H54 (cell line): Measurements from ENCODE around the gene SLC51B.
"Not testable (repeated sequence)": the region's sequence is repeated elsewhere in the genome, so short reads cannot be mapped to it uniquely, and the experiment has no call there.

ENCODE experiments used
- DNase-seq: peaks from one replicate; pipeline ENCODE4 v3.0.0; 2011; ENCODE audit warnings: low spot score, mixed read lengths; ENCODE audit not compliant: insufficient read length
- FAIRE-seq: peaks from 3 replicates; lab custom pipeline; 2011; peaks lifted over from hg19 to GRCh38; lab: Jason Lieb, UNC
- POLR2A ChIP-seq: IDR thresholded peaks from 2 replicates; pipeline ENCODE4 v1.6.1; 2011; ENCODE audit warnings: low read depth, mild to moderate bottlenecking, low read length

Gene SLC51B

GRCh38 chr15:65091946-65092770 is 47.0 kb downstream of the SLC51B start:
- no peak for TF ChIP-seq POLR2A
- FAIRE-seq (no peak), DNase-seq (no peak)

DNA sequence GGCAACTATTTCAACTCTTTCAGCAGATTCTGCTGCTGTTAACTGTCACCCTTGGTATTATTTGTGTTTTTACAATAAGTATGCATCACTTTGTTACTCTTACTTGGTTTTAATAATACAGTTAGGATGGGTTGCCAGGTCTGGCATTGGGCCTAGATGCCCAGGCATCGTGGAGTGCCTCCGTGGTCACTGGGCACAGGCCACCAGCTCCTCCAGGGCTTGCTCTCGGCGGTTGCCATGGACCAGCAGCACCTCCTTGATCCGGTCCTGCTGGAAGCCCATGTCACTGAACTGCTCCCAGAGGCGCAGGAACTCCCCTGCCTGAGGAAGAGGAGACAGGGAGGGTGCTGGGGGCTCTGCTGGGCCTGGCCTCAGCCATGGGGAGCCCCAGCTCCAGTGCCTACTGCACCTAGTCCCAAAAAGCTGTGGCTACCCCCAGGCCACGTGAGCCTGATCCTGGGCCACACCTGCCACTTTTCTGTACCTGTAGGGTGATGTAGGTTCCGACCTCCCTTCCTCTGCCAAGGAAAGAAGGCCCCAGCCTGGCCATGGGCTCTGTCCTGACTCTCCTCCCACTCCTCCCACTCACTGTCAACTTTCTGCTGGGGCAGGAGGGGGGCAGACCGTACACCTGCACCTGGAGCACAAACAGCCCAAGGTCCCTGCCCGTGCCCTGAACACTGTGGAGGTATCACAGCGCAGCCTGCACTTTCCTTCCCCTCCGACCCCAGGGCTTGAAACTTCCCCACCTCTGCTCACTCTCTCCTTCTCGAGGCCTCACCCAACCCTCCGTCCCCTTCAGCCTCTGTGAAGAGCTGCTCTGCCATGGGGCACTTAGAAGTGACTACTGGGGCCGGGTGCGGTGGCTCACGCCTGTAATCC is 48.0 kb downstream of the SLC51B start:
- FAIRE-seq = no peak
- no peak for DNase-seq
- no peak for TF ChIP-seq POLR2A

- not testable (repeated sequence) for FAIRE-seq, DNase-seq
These were observed 48.6 kb downstream of the SLC51B start for GRCh38 chr15:65093793-65094170.

DNA sequence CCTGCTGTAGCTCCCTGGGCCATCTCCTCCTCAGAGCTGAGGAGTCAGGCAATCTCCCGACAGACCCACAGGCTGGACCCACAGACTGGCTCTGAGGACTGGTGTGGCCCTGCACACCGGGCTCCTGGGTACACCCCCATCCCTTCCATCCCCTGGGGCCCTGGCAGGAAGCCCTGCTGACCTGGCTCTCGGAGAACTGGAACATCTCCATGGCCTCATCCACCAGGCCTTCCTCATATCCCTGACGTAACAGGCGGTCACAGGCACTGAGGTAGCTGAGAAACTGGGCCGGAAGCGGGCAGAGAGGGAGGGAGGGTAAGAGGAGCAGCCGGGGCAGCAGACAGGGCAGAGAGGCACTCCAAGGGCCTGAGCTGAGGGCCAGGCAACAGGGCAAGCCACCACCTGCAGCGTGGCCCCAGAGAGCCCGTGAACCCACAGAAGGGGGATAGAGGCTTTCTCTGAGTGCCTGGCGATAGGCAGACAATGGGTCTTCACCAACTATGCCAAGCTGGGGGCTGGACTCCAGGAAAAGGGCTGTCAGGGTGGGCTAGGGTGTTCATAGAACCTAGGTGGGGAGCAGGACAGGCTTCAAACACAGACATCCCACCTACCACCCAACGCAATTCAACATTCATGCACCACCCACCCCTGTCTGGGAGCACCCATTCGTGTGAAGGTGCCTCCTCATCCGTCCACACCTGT is 49.3 kb downstream of the SLC51B start:
- no peak for TF ChIP-seq POLR2A
- FAIRE-seq = no peak
- DNase-seq = no peak

- DNase-seq = no peak
- FAIRE-seq = no peak
- no peak for TF ChIP-seq POLR2A
These were observed 50.0 kb downstream of the SLC51B start for GRCh38 chr15:65095011-65095746.

- DNase-seq (no peak), FAIRE-seq (no peak)
- TF ChIP-seq POLR2A = no peak
These were observed 50.5 kb downstream of the SLC51B start for GRCh38 chr15:65095747-65096104.

DNA sequence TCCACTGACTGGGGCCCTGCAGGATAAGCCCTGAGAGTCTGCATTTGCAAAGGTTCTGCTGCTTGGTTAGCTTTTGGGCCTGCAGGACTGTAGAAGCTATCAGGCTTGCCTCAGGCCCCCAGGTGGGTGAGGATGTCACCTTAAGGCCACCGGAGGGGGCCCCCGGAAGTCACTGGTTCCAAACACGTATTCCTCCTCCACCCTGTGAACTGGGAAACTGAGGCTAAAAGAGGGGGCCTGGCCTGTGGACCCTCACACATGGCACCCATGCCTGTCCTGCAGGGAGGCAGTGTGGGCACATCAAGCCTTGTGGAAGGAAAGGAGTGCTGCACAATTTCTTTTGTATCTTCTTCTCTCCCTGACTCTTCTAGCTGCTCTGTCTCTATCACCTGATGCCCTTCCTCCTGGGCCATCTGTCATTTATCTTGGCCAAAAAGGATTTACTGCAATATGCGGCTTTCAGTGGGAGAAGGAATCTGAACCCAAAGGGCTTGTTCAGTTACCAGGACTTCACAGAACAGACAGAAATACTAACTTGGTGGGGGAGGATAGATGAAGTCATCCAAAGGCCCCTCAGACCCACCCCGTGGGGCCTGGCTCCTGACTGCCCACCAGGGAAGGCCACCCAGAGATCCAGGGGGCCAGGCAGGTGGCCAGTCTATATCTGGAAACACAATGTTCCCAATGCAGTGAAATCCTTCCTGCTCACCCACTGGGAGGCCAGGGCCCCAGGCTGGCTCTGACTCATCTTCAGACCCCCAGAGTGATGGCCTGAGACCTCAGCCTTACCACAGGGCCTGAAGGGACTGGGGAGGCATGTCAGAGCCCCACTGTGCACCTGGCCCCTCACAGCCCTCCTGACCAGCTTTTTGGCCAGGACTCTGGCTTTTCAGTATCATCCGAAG is 51.5 kb downstream of the SLC51B start:
- no peak for DNase-seq
- TF ChIP-seq POLR2A = no peak
- no peak for FAIRE-seq

- DNase-seq (no peak), FAIRE-seq (no peak)
- TF ChIP-seq POLR2A = no peak
These were observed 52.6 kb downstream of the SLC51B start for GRCh38 chr15:65097651-65098263.

DNA sequence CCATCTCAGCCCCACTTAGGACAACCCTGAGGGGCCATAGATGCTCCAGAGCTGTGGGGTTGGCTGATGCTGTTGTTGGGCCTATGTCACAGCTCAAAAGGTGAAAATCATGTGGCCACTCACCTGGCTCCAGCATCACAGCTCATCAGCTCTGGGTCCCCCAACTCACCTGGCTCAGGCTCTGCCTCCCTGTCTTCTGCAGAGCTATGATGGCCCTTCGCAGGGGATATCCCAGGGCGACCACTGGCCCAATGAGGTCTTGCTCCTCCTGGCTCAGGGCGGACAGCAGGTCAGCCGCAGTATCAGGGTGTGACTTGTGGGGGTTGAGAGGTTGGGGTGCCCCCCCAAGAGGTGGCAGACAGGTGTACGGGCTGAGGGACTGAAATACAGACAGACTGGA is 54.1 kb downstream of the SLC51B start:
- FAIRE-seq (no peak), DNase-seq (no peak)
- no peak for TF ChIP-seq POLR2A

- not testable (repeated sequence) for FAIRE-seq, DNase-seq
These were observed 54.6 kb downstream of the SLC51B start for GRCh38 chr15:65099801-65100200.

- TF ChIP-seq POLR2A = no peak
- DNase-seq = no peak
- no peak for FAIRE-seq
These were observed 55.3 kb downstream of the SLC51B start for GRCh38 chr15:65100442-65100841.

DNA sequence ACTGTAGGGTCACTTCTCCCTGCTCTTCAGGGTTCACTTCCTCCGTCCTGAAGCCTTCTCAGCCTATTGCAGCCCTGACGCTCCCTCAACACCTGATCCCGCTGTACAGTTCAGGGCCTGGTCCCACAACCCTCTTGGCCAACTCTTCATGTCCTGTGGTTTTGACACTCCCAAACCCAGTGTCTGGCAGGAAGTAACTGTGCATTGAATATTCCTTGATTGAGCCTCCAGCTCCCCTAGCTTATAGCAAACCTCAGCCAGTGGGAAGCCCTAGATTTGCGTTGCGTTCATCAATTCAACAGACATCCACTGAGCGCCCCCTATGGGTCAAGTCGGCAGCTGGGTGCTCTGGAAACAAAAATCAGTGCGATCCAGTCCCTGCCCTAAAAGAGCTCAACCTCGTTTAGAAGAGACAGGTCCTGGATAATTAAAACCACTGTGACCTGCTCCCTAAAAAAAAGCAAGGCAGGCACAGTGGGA is 56.3 kb downstream of the SLC51B start:
- DNase-seq (peak; percentile 35), FAIRE-seq (no peak)
- no peak for TF ChIP-seq POLR2A
